PFSK-1 (cell line): ENCODE data around the gene PIK3C2B.

Experiments
- FOXP2 ChIP-seq: optimal IDR thresholded peaks from 2 replicates; pipeline ENCODE3; 2011; ENCODE audit warnings: borderline replicate concordance, control low read depth, inconsistent platforms; ENCODE audit not compliant: insufficient read depth; ENCODE audit errors: extremely low read length, extremely low read depth
- POLR2AphosphoS5 ChIP-seq: IDR thresholded peaks from 2 replicates; pipeline ENCODE4 v1.6.1; 2012; ENCODE audit warnings: low read depth, mild to moderate bottlenecking, control low read depth, low read length, moderate library complexity
- SIN3A ChIP-seq: IDR thresholded peaks from 2 replicates; pipeline ENCODE4 v1.6.1; 2012; ENCODE audit warnings: mild to moderate bottlenecking, low read length, moderate library complexity, borderline replicate concordance; ENCODE audit not compliant: insufficient read depth
- TAF1 ChIP-seq: IDR thresholded peaks from 2 replicates; pipeline ENCODE4 v1.6.1; 2012; ENCODE audit warnings: low read length, control low read depth, borderline replicate concordance; ENCODE audit not compliant: insufficient read depth
- TF ChIP-seq, protein P1 (sequence below), 2 experiments: IDR thresholded peaks; 2 replicates each; pipeline versions ENCODE4 v1.6.1 to v1.8.0; 2011 to 2012; ENCODE audit warnings: low read depth in 2 of 2, low read length in 2 of 2, control low read depth in 1 of 2, inconsistent platforms in 1 of 2, mild to moderate bottlenecking in 1 of 2, moderate library complexity in 1 of 2; ENCODE audit not compliant: insufficient read depth in 1 of 2

DNA sequence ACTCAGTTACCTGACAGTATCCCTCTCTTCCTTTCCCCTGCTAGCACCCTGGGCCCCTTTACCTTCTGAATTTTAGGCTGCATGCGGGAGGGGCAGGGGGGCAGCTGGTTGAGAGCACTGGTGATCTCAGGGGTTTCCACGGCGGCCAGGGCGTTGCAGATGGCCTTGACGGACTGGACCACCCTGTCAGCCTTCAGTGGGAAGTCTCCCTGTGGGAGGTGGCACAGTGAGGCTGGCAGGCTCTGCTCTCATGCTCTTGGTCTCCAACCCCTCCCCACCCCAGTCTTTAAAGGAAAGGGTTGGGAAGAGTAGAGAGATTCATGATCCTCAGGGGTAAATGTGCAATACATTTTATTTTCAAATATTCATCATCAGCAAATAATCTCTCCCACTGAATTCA, 36.9 kb downstream of the PIK3C2B start:
- TF ChIP-seq, protein P1, sequence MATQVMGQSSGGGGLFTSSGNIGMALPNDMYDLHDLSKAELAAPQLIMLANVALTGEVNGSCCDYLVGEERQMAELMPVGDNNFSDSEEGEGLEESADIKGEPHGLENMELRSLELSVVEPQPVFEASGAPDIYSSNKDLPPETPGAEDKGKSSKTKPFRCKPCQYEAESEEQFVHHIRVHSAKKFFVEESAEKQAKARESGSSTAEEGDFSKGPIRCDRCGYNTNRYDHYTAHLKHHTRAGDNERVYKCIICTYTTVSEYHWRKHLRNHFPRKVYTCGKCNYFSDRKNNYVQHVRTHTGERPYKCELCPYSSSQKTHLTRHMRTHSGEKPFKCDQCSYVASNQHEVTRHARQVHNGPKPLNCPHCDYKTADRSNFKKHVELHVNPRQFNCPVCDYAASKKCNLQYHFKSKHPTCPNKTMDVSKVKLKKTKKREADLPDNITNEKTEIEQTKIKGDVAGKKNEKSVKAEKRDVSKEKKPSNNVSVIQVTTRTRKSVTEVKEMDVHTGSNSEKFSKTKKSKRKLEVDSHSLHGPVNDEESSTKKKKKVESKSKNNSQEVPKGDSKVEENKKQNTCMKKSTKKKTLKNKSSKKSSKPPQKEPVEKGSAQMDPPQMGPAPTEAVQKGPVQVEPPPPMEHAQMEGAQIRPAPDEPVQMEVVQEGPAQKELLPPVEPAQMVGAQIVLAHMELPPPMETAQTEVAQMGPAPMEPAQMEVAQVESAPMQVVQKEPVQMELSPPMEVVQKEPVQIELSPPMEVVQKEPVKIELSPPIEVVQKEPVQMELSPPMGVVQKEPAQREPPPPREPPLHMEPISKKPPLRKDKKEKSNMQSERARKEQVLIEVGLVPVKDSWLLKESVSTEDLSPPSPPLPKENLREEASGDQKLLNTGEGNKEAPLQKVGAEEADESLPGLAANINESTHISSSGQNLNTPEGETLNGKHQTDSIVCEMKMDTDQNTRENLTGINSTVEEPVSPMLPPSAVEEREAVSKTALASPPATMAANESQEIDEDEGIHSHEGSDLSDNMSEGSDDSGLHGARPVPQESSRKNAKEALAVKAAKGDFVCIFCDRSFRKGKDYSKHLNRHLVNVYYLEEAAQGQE (IDR thresholded peaks at IDR 0.05; ENCODE audit: insufficient read depth in 1 of 2, low read depth in 2 of 2, low read length in 2 of 2), result no peak
- TF ChIP-seq POLR2AphosphoS5 (no peak), TAF1 (no peak), FOXP2 (no peak), SIN3A (no peak)
